NOMO-1 treated with DMSO at 0.1 percent for 48 hours (cell line): Measurements from ENCODE around the gene ARHGAP42.

Source experiments
- DNase-seq: peaks from one replicate; lab custom pipeline; 2025; ENCODE audit not compliant: unreplicated experiment; lab: John Stamatoyannopoulos, UW

The ARHGAP42 gene

GRCh38 chr11:100757646-100758045 lies 70.6 kb downstream of the ARHGAP42 start:
- DNase-seq, result no peak

GRCh38 chr11:100759106-100759505 lies 72.0 kb downstream of the ARHGAP42 start:
- DNase-seq, result no peak

GRCh38 chr11:100759856-100760255 lies 72.8 kb downstream of the ARHGAP42 start:
- DNase-seq, result no peak

DNA sequence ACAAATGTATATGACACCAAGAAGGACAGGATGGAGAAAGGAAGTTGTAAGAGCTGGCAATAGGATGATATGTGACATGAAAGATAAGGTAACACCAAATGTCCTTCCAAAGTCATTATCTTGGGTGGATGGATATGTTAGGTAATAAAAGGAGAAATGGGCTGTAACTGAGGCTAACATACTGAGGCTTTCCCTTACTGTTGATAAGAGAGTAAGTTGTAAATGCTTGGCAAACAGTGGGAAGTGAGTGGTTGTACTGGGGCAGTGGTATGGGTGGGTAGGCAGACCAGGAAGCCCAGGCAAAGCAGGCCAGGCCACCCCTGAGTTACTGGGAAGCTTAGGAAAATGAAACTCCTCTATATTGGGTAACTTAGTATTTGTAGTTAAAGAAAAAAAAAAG lies 73.7 kb downstream of the ARHGAP42 start:
- peak; percentile 57 for DNase-seq

DNA sequence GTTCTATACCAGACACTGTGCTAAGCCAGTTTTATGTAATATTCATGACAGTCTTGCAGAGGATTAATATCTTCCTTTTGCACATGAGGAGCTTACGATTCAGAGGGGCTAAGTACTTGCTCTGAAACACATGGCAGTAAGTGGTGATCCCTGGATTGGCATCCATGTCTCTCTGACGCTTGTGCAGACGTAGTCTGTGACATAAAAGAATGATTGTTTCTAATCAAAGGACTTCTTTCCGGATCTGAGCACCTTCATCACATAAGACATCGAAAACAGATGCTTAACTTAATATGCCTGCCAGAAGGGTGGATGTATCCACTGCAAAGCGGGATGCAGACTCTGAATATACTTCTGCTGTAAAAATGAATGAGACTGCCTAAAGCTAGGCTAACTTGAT lies 74.8 kb downstream of the ARHGAP42 start:
- DNase-seq, result no peak

GRCh38 chr11:100766764-100767163 lies 79.7 kb downstream of the ARHGAP42 start:
- DNase-seq, result no peak

GRCh38 chr11:100769165-100769564 lies 82.1 kb downstream of the ARHGAP42 start:
- no peak for DNase-seq

- DNase-seq, result no peak
Observed at GRCh38 chr11:100769617-100770016, 82.5 kb downstream of the ARHGAP42 start.

DNA sequence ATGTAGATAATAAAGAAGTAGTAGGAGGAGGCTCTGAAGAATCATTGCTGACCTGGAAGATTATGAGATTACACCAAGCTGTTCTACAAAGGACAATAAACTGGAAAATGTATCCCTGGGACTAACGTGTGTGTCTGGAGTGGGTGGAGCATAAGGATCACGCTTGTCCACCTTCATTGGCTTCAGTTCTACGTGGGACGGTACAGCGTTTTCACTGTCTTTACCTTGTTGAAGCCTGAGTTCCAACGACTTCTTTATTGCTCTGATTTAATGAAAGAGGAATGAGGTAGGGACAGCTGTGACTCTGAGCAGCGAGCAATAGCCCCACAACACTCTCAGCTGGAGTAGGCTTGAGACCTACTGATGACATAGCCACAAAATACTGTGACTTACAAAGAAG lies 87.0 kb downstream of the ARHGAP42 start:
- no peak for DNase-seq

DNA sequence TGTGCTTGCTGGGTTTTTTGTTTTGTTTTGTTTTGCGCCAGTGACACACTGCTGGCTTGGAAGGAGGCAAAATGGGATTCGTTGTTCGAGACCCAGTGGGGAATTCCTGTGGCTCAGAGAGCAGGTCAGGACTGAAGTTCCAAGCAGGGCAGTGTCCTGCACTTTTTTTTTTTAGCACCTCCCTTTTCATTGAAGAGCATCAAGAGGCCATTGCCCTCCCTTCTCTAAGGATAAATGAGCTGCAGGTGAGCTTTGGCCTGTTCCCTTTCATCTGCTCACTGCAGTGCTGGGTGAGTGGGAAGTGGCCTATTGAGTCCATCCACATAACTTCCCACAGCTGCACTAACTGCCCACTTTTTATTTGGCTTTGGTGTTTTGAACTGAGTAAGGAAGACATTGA lies 87.8 kb downstream of the ARHGAP42 start:
- no peak for DNase-seq

DNA sequence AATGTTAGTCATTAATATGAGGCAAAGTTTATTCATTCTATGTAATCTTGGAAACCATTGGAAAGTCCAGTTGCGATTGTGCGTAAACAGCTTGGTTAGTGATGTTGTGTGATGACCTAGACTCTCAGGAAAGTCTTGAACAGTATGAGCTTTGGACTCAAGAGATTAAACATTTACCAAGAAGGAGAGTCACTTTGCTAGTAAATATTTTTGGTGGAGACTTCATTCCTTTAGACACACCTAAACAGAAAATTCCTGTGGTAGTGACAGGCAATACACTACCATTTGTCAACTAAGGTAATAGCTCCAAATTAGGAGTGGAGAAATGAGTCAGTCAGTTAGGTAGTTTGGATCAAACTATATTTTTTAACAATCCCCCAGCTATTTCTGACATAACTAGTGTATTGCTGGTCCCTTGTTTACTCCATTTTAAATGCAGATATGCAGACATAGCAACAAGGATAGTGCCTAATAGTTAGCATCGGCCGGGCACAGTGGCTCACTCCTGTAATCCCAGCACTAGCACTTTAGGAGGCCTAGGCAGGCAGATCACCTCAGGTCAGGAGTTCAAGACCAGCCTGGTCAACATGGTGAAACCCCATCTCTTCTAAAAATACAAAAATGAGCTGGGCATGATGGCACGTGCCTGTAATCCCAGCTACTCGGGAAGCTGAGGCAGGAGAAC lies 89.3 kb downstream of the ARHGAP42 start:
- no peak for DNase-seq

GRCh38 chr11:100777103-100777502 lies 90.0 kb downstream of the ARHGAP42 start:
- DNase-seq, result no peak

DNA sequence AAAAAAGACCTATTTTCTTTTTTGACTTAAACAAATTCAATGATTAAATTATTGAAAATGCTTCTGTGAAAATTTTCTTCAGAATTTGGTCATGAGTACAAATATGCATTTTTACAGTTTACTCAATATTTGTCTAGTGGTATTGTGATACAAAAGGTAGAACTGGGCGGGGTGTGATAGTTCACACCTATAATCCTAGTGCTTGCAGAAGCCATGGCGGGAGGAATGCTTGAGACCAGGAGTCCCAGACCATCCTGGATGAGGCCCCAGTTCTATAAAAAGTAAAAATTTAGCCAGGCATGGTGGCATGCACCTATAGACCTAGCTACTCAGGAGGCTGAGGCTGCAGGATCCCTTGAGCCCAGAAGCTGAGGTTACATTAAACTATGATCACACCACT lies 90.6 kb downstream of the ARHGAP42 start:
- no peak for DNase-seq

DNA sequence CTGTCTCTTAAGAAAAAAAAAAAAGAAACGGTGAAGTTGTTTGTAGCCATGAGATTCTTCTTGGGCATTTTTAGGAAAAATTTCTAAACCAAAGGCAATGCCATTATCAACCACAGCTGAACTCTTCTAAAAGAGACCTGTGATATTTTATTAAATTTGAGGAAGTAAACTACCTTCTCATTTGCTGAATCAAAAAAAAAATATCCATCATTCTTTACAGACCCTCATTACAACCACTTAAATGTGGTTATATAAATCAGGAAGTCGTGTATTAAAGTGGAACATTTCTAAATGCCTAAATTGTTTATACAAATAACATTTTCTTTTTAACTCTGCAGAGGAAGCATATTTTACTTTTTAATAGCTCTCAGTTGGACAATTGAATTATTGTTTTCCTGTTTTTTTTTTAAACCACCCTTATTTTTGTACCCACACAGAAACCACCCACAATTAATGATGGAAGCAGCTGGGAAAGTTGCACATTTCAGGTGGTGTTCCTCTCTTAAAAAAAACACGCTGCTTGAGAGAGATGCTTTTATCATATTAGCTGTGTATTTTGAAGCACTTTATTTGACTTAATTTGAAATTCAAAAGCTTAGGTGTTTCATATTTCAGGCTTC lies 91.2 kb downstream of the ARHGAP42 start:
- DNase-seq, result peak; percentile 23

DNA sequence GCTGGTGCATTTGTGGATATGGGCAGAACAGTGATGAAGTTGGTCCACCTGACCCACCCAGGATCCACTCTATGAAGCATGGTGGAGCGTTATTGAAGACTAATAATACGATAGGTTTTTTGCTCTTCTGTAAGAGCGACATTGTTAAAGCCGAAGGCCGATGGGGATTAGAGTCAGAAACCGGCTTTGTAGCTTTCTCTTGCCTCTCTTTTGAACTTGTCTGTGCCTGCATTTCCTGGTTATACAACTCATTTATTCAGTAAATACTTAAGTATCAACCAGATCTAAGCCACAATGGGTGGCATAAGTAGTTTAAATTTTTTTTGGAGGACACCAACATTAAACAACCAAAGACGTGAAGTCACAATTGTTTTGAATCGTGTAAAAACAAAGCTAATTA lies 93.4 kb downstream of the ARHGAP42 start:
- DNase-seq, result no peak

GRCh38 chr11:100785148-100785983 lies 98.3 kb downstream of the ARHGAP42 start:
- no peak for DNase-seq

DNA sequence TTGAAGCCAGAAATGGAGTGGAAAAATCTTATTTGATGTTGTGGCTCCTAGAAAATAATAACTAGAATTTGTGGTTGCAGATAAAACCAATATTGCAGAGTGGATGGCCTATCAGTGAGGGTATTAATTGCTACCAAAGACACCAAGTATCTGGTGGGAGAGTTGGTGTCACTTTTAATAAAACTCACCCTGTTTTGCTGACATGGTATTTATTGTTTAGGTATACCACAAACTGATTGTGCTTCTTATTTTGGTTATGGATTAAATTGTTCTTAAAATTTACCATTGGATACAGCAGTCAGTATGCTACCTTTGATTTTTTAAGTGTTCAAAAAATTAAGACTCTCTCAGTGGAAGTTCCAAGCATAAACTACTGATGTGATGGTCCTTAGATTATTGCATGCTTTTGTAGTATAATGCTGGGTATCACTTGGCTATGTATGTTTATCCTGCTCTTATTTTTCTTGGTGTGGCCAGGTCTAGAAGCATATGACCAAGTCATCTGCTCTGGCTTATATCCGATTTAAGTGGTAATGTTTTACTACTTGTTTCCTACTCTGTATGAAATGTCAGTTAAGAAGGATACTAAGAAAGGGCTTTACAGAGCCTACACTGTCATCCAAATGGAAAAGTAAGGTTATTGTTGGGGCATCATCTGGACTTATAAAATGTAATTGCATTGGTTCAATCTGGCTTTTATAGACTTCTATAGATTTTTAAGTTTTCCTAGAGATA lies 101.6 kb downstream of the ARHGAP42 start:
- DNase-seq, result no peak

DNA sequence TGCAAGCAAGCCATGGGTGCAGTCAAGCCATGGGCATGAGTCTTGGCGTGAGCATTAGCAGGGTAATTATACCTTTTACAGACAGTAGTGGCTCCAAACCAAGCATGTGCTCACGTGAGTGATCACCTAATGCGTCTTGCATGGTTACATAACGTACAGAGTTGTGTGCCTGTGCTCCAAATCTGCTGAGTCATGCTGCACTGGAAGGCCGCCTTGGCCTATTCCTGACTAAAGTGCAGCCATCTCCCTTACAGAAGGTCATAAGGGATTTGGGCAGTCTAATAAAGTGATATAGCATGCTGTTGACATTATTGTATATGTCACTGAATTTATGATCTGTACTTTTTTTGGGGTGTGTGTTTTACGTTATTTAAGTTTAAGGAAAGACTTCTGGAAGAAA lies 102.4 kb downstream of the ARHGAP42 start:
- no peak for DNase-seq

- DNase-seq, result no peak
Observed at GRCh38 chr11:100790073-100790472, 103.0 kb downstream of the ARHGAP42 start.

GRCh38 chr11:100791103-100791502 lies 104.0 kb downstream of the ARHGAP42 start:
- no peak for DNase-seq

DNA sequence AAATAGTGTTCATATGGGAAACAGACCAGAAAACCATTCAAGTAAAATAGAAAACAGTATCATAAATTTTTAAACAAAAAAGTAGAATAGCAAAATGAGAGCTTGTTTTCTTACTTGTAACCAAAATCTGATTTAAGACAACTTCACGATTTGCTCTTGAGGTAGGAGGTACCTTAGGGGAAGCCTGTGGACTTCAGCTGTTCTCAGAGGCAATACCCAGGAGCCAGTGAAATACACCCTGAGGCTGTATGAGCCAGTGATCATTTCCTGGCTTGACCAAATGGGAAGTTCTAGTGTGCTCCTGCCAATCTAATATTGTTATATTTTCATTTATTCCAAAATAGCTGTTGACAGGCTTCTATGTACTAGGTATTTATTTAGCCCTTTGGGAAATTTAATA lies 104.8 kb downstream of the ARHGAP42 start:
- DNase-seq, result no peak
